Measurements from ENCODE around the gene GNA15.

Gene GNA15

DNA sequence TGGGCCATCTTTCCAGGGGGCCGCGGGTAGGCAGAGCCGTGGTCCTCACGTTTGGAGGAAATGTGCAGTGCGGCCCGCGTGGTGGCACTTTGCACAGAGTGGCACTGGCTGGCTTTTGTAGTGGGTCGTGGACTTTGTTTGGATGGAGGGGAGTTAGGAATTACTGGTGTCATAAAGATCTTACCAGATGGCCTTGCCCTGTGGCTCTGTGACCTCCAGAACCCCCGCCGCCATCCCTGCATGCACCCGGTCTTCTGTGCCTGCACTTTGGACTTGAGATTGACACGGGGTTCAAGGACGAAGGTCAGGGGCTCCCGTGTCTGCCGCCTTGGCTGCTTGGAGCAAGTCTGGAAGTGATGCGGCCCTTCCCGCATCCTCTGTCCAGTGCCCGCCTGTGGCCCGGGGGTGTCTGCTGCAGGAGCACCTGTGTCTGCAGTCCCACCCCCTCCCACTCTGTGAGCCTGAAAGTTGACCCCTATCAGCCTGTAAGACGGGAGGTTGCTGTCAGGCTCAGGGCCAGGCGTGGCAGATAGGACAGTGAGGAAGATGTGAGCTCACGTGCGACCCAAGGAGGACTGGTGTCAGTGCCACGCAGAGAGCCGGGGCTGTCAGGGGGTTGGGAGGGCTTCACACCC is 39.4 kb upstream of the GNA15 start:
- no peak overlapping the region for H3K27ac ChIP-seq
- H3K36me3 ChIP-seq = no peaks in the 10 kb centered on the region
- H3K9me3 ChIP-seq = no peaks in the 10 kb centered on the region
- peaks cover 16 to 23% of the 10 kb centered on the region in 2 experiments for H3K4me1 ChIP-seq (ENCODE audit: control insufficient read depth in 1 of 2, insufficient read depth in 1 of 2, low read depth in 1 of 2, low read length in 1 of 2)
- no peak overlapping the region for H3K4me3 ChIP-seq (ENCODE audit: low read depth in 1 of 2, low read length in 1 of 2)
- TF ChIP-seq, protein P1, sequence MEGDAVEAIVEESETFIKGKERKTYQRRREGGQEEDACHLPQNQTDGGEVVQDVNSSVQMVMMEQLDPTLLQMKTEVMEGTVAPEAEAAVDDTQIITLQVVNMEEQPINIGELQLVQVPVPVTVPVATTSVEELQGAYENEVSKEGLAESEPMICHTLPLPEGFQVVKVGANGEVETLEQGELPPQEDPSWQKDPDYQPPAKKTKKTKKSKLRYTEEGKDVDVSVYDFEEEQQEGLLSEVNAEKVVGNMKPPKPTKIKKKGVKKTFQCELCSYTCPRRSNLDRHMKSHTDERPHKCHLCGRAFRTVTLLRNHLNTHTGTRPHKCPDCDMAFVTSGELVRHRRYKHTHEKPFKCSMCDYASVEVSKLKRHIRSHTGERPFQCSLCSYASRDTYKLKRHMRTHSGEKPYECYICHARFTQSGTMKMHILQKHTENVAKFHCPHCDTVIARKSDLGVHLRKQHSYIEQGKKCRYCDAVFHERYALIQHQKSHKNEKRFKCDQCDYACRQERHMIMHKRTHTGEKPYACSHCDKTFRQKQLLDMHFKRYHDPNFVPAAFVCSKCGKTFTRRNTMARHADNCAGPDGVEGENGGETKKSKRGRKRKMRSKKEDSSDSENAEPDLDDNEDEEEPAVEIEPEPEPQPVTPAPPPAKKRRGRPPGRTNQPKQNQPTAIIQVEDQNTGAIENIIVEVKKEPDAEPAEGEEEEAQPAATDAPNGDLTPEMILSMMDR (IDR thresholded peaks at IDR 0.05) = no peak
- peaks cover 92% of the 10 kb centered on the region for H3K27me3 ChIP-seq

DNA sequence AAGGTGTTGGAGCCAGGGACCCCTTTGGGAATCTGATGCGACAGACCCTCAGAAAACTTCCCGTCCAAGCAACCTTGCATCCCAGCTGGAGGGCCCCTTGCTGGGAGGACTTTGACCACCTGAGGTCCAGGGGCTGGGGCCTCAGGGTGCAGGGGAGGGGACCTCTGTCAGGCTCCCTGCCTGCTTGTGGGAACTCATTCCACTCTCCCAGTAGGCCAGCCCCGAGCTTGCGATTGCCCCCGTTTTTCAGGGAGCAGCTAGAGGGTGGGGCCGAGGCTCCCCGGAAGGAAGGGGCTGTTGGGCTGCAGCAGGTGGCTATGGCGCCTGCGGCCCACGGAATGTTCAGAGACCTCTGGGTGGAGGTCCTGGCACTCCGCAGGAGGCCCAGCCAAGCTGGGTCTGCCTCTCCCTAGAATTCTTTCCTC is 38.9 kb upstream of the GNA15 start:
- TF ChIP-seq, protein P1 (IDR thresholded peaks at IDR 0.05) = no peak
- Histone ChIP-seq H3K4me3 (ENCODE audit: low read depth in 1 of 2, low read length in 1 of 2) (no peak overlapping the region), H3K27me3 (peaks cover 87% of the 10 kb centered on the region), H3K27ac (no peak overlapping the region), H3K36me3 (no peaks in the 10 kb centered on the region), H3K9me3 (no peaks in the 10 kb centered on the region), H3K4me1 (ENCODE audit: control insufficient read depth in 1 of 2, insufficient read depth in 1 of 2, low read depth in 1 of 2, low read length in 1 of 2) (peaks cover 16 to 23% of the 10 kb centered on the region in 2 experiments)

DNA sequence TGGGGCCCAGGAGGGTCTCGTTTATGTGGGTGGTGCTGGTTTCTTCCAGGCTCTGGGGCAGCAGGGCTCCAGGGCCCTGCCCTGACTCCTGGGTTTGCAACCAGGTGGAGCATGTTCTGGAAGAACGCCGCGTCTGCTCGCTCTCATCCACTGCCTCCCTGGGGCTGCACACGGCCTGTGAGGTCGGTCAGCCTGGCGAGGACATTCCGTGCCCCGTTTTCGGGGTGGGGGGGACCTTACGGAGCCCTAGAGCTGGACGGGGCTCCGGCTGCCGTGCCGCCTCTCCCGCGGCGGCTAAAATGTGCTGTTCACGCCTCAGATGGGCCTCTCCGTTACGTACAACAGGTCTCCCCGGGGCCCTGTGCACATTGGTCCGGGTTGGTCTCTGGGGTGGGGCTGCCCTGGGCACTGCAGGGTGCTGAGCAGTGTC is 38.4 kb upstream of the GNA15 start:
- Histone ChIP-seq H3K9me3 (no peaks in the 10 kb centered on the region), H3K27ac (no peak overlapping the region), H3K4me1 (ENCODE audit: control insufficient read depth in 1 of 2, insufficient read depth in 1 of 2, low read depth in 1 of 2, low read length in 1 of 2) (peaks cover 16 to 23% of the 10 kb centered on the region in 2 experiments), H3K4me3 (ENCODE audit: low read depth in 1 of 2, low read length in 1 of 2) (no peak overlapping the region), H3K27me3 (peaks cover 81% of the 10 kb centered on the region), H3K36me3 (no peaks in the 10 kb centered on the region)
- TF ChIP-seq, protein P1 (IDR thresholded peaks at IDR 0.05) = no peak

DNA sequence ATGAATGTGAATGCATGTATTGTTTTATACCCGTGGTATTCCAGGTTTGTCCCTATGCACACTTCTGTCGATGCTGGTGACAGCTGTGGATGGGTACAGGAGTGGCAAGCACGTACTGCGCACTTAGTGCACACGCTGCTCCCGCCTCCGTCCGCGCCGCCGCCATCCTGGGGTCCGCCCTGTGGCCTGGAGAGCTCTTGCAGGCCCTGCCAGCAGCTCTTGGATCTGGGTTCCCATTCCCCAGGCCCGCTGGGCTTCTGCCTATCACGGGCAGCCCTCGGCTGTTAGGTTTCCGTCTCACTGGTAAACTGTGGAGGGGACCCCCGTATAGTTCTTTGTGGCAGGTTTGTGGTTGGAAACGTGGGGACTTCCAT is 37.7 kb upstream of the GNA15 start:
- Histone ChIP-seq H3K27ac (no peak overlapping the region), H3K4me3 (ENCODE audit: low read depth in 1 of 2, low read length in 1 of 2) (no peak overlapping the region), H3K9me3 (no peaks in the 10 kb centered on the region), H3K36me3 (no peaks in the 10 kb centered on the region), H3K4me1 (ENCODE audit: control insufficient read depth in 1 of 2, insufficient read depth in 1 of 2, low read depth in 1 of 2, low read length in 1 of 2) (peaks cover 16 to 23% of the 10 kb centered on the region in 2 experiments), H3K27me3 (peaks cover 74% of the 10 kb centered on the region)
- TF ChIP-seq, protein P1 (IDR thresholded peaks at IDR 0.05) = no peak

DNA sequence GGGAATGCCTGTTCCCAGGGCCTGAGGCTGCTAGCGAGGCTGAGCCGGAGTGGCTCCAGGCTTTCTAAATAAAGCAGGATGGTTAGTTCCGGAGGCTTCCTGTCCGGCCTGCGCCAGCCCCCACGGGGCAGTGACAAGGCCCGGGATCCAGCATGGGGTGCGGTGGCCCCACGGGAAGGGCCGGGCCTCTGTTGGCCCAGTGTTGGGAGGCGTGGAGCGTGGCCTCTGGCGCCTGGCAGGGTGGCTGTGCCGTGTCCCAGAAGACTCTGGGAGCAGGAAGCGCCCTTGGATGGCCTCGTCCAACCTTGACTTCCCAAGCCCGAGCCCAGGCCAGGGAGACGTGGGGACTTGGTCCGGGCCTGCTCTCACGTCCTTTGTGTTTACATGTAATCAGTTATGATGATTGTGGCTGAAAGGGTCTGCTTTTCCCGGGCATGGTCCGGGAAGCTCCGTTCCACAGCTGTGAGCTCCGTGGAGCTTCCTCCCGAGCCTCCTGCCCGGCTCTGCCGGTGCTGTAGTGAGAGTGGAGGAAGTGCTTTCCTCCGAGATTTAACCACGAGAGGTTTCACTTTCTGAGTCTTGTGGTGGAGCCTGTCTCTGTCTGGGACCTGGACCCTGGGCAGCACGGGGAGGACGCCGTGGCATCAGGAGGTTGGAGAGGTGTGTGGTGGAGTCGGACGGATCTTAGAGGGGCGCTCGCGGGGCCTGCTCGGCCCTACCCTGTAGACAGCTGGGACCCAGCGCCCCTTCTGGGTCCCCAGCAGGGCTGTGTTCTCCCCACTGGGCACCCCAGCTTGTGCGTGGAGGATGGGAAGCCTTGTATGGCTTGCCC is 37.1 kb upstream of the GNA15 start:
- H3K27me3 ChIP-seq = peaks cover 68% of the 10 kb centered on the region
- no peaks in the 10 kb centered on the region for H3K36me3 ChIP-seq
- TF ChIP-seq, protein P1 (IDR thresholded peaks at IDR 0.05) = no peak
- H3K4me1 ChIP-seq (ENCODE audit: control insufficient read depth in 1 of 2, insufficient read depth in 1 of 2, low read depth in 1 of 2, low read length in 1 of 2) = peaks cover 16 to 25% of the 10 kb centered on the region in 2 experiments
- no peak overlapping the region for H3K27ac ChIP-seq
- no peak overlapping the region for H3K4me3 ChIP-seq (ENCODE audit: low read depth in 1 of 2, low read length in 1 of 2)
- no peaks in the 10 kb centered on the region for H3K9me3 ChIP-seq
